Panc1 (cell line): ENCODE results near the gene CCDC85A. TPM values are rescaled to one million over a fixed set of nuclear protein-coding genes. Genes with fewer than 3 reads are reported as not detected.

Source experiments
- ATAC-seq: fragments of 200-7000 bp; cut with Tn5 transposase; 2 replicates; pipeline ENCODE4 v1.9.1; 2020; ENCODE audit warnings: mild to moderate bottlenecking, moderate library complexity
- BruUV-seq: library from RNA; stranded (reverse); fragments of 400-500 nt; replicated peaks from 2 replicates; lab custom pipeline; 2021; lab: Mats Ljungman, UMichigan
- CTCF ChIA-PET: fragments of 300-600 bp; sonication (Branson Sonifier 250); formaldehyde crosslinking; loops from one replicate; lab custom pipeline; 2022; ENCODE audit warnings: antibody characterized with exemption; lab: Charles Lee
- POLR2A ChIA-PET: fragments of 300-600 bp; sonication (Branson Sonifier 250); formaldehyde crosslinking; loops from one replicate; lab custom pipeline; 2022; ENCODE audit warnings: antibody characterized with exemption; lab: Charles Lee
- DNase-seq: peaks from one replicate; pipeline ENCODE4 v3.0.0-alpha.2; 2010; ENCODE audit warnings: low read depth, low spot score
- H3K27ac ChIP-seq: 2 replicates; pipeline ENCODE4 v1.5.1; 2011; ENCODE audit warnings: mild to moderate bottlenecking, low read length, inconsistent platforms
- H3K27me3 ChIP-seq: fragments of 200-500 bp; sonication (Bioruptor generic); 2 replicates; pipeline ENCODE4 v1.6.0; 2014; ENCODE audit warnings: low read length, inconsistent platforms; ENCODE audit not compliant: control insufficient read depth, insufficient read depth
- H3K36me3 ChIP-seq: fragments of 200-500 bp; sonication (Bioruptor generic); 2 replicates; pipeline ENCODE4 v1.5.1; 2014; ENCODE audit warnings: inconsistent platforms, mild to moderate bottlenecking, low read length, moderate library complexity; ENCODE audit not compliant: control insufficient read depth, insufficient read depth
- H3K4me1 ChIP-seq: 2 replicates; pipeline ENCODE4 v1.5.1; 2011; ENCODE audit warnings: inconsistent platforms, mild to moderate bottlenecking, low read length, moderate library complexity; ENCODE audit not compliant: control insufficient read depth, insufficient read depth
- H3K4me3 ChIP-seq, 2 experiments: 2 replicates each; pipeline ENCODE4 v1.5.1; 2011 to 2012; ENCODE audit warnings: low read depth in 2 of 2, low read length in 2 of 2, mild to moderate bottlenecking in 2 of 2, inconsistent platforms in 1 of 2, moderate library complexity in 1 of 2
- H3K9me3 ChIP-seq: fragments of 200-500 bp; sonication (Bioruptor generic); 2 replicates; pipeline ENCODE4 v1.5.1; 2014; ENCODE audit warnings: low read depth, mild to moderate bottlenecking, inconsistent platforms, low read length, moderate library complexity; ENCODE audit not compliant: control insufficient read depth, insufficient read depth
- CTCF ChIP-seq: fragments of 450-650 bp; IDR thresholded peaks from 2 replicates; pipeline ENCODE4 v1.5.1; 2017; ENCODE audit warnings: mild to moderate bottlenecking
- POLR2AphosphoS5 ChIP-seq: IDR thresholded peaks from 2 replicates; pipeline ENCODE4 v1.6.1; 2012; ENCODE audit warnings: mild to moderate bottlenecking, low read depth, low read length, moderate library complexity
- REST ChIP-seq, 2 experiments: IDR thresholded peaks; 2 replicates each; pipeline ENCODE4 v1.6.1; 2011 to 2012; ENCODE audit warnings: low read depth in 2 of 2, control low read depth in 1 of 2, low read length in 1 of 2, mild to moderate bottlenecking in 1 of 2, moderate library complexity in 1 of 2; ENCODE audit not compliant: insufficient read depth in 1 of 2
- SIN3A ChIP-seq: IDR thresholded peaks from 2 replicates; pipeline ENCODE4 v1.6.1; 2012; ENCODE audit warnings: low read depth, mild to moderate bottlenecking, low read length, moderate library complexity, borderline replicate concordance; ENCODE audit not compliant: insufficient read depth
- TCF7L2 ChIP-seq: IDR thresholded peaks from 2 replicates; pipeline ENCODE4 v1.6.1; 2011; ENCODE audit warnings: mild to moderate bottlenecking, low read depth, low read length, inconsistent platforms
- in situ Hi-C: cut with HindIII; loops from 2 replicates; pipeline ENCODE4 v1.10.0; 2016; ENCODE audit warnings: low sequenced_read_pairs, low pct_unique_long_range_greater_than_20kb
- intact Hi-C: fragments of 100-400 bp; cut with micrococcal nuclease; formaldehyde crosslinking; loops from one replicate; pipeline ENCODE4 v1.10.0; 2022; ENCODE audit not compliant: unreplicated experiment
- total RNA-seq: library from RNA; stranded (reverse); gene quantifications from one replicate; pipeline ENCODE4 v1.2.1, GENCODE V29; 2021; ENCODE audit not compliant: unreplicated experiment

CCDC85A gene
- total RNA-seq, 1 experiment from 2014 or later, result 0.05 TPM

- POLR2A ChIA-PET, result no interaction called here
- Histone ChIP-seq H3K36me3 (no peaks in the 10 kb centered on the region), H3K27ac (no peak overlapping the region), H3K9me3 (no peaks in the 10 kb centered on the region), H3K4me3 (no peak overlapping the region), H3K4me1 (no peaks in the 10 kb centered on the region), H3K27me3 (no peaks in the 10 kb centered on the region)
- no peak for ATAC-seq
- in situ Hi-C loops (no loop called here), intact Hi-C loops (no loop called here)
- CTCF ChIA-PET, result no interaction called here
- TF ChIP-seq SIN3A (no peak), CTCF (no peak), REST (IDR thresholded peaks at IDR 0.05; ENCODE audit: insufficient read depth in 1 of 2, low read depth in 2 of 2, low read length in 1 of 2) (no peak), TCF7L2 (no peak), POLR2AphosphoS5 (no peak)
- no TSS peak for BruUV-seq
- DNase-seq, result no peak
These were observed 134.4 kb downstream of the CCDC85A start for GRCh38 chr2:56318147-56318546.

GRCh38 chr2:56325661-56326345 lies 142.0 kb downstream of the CCDC85A start:
- no peaks in the 10 kb centered on the region for H3K27me3 ChIP-seq
- intact Hi-C loops (no loop called here), in situ Hi-C loops (no loop called here)
- TF ChIP-seq REST (IDR thresholded peaks at IDR 0.05; ENCODE audit: insufficient read depth in 1 of 2, low read depth in 2 of 2, low read length in 1 of 2), result no peak
- TF ChIP-seq TCF7L2, result no peak
- TF ChIP-seq CTCF, result no peak
- no peak for TF ChIP-seq SIN3A
- no peak for TF ChIP-seq POLR2AphosphoS5
- BruUV-seq, result no TSS peak
- ChIA-PET CTCF (no interaction called here), POLR2A (no interaction called here)
- H3K4me3 ChIP-seq, result no peak overlapping the region
- no peaks in the 10 kb centered on the region for H3K9me3 ChIP-seq
- no peaks in the 10 kb centered on the region for H3K4me1 ChIP-seq
- no peak overlapping the region for H3K27ac ChIP-seq
- ATAC-seq (no peak), DNase-seq (no peak)
- no peaks in the 10 kb centered on the region for H3K36me3 ChIP-seq
